ENCODE measurements around the gene ANO2. TPM values are rescaled to one million over a fixed set of nuclear protein-coding genes. Genes with fewer than 3 reads are reported as not detected.

ANO2 gene
- total RNA-seq, 3 donors from 2014 or later (not counting 1 experiment from before 2014, with no cell fraction given), result not detected

DNA sequence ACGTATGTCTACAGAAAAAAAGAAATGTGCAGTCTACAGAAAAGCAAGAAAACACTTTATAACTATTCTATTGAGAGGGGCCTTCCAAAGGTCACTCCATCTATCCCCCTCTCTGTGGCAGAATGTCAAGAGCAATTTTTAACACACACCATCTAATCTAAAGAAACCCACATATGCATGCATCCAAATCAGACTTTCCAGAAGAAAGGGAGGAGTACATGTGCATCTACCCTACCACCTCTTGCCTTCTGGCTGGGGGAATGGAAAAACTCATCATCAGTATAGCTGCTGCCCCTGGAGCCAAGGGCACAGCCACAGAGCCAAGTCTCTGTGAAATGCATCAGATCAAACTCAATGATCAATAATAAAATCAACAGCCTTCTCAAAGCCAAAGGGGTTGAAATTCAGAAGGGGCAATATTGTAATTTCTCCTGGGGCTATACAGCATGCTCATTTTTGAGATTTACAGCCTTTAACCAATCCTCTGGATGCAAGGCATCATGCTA is 63.9 kb downstream of the ANO2 start:
- no CpG with 5 or more reads among the region's 1 CpG for WGBS (ENCODE audit: insufficient coverage)
- Histone ChIP-seq H3K4me3 (ENCODE audit: low read length) (no peak overlapping the region), H3K27me3 (ENCODE audit: control insufficient read depth, insufficient read depth, low read length) (peaks cover 2% of the 10 kb centered on the region), H3K9me3 (ENCODE audit: control insufficient read depth, insufficient read depth, low read length) (no peaks in the 10 kb centered on the region), H3K36me3 (ENCODE audit: control insufficient read depth, insufficient read depth, low read length) (no peaks in the 10 kb centered on the region), H3K27ac (ENCODE audit: low read length) (no peak overlapping the region), H3K4me1 (ENCODE audit: control insufficient read depth, insufficient read depth, low read length) (no peaks in the 10 kb centered on the region)
- H3K4me3 Mint-ChIP-seq, result no peak overlapping the region
- no peaks in the 10 kb centered on the region for H3K36me3 Mint-ChIP-seq
- H3K27me3 Mint-ChIP-seq (ENCODE audit: low read depth in 2 of 2), result peaks cover 19 to 26% of the 10 kb centered on the region in 2 donors
- intact Hi-C loops (cut with micrococcal nuclease), result no loop called here
- ATAC-seq (no peak), DNase-seq (no peak)
- no peaks in the 10 kb centered on the region for H3K9me3 Mint-ChIP-seq
- TF ChIP-seq, protein P1, sequence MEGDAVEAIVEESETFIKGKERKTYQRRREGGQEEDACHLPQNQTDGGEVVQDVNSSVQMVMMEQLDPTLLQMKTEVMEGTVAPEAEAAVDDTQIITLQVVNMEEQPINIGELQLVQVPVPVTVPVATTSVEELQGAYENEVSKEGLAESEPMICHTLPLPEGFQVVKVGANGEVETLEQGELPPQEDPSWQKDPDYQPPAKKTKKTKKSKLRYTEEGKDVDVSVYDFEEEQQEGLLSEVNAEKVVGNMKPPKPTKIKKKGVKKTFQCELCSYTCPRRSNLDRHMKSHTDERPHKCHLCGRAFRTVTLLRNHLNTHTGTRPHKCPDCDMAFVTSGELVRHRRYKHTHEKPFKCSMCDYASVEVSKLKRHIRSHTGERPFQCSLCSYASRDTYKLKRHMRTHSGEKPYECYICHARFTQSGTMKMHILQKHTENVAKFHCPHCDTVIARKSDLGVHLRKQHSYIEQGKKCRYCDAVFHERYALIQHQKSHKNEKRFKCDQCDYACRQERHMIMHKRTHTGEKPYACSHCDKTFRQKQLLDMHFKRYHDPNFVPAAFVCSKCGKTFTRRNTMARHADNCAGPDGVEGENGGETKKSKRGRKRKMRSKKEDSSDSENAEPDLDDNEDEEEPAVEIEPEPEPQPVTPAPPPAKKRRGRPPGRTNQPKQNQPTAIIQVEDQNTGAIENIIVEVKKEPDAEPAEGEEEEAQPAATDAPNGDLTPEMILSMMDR (IDR thresholded peaks at IDR 0.05), result no peak
- H3K4me1 Mint-ChIP-seq, result no peaks in the 10 kb centered on the region
- no peak overlapping the region for H3K27ac Mint-ChIP-seq

DNA sequence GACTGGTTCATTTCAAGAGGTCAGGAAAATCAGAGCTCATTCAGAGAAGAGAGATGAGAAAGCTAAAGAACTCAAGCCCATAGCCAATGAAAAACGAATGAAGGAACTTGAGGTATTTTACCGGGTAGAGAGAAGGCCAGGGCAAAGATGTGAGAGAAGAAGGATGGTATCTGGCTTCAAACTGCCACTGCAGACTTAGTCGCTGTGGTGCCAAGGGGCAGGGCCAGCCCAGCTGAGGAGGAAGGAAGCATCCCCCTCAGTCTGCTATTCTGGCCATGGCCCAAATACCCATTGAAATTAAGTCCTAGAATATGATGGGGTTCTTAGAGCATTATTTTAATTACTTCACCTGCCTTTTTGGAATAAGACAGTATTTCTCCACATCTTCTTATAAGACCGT is 69.2 kb downstream of the ANO2 start:
- H3K4me1 ChIP-seq (ENCODE audit: control insufficient read depth, insufficient read depth, low read length), result no peaks in the 10 kb centered on the region
- intact Hi-C loops (cut with micrococcal nuclease), result no loop called here
- DNase-seq (no peak), ATAC-seq (no peak)
- TF ChIP-seq, protein P1 (IDR thresholded peaks at IDR 0.05), result no peak
- H3K27me3 ChIP-seq (ENCODE audit: control insufficient read depth, insufficient read depth, low read length), result no peaks in the 10 kb centered on the region
- no peak overlapping the region for H3K4me3 ChIP-seq (ENCODE audit: low read length)
- Mint-ChIP-seq H3K27ac (no peak overlapping the region), H3K27me3 (ENCODE audit: low read depth in 2 of 2) (peaks cover 0 to 3% of the 10 kb centered on the region in 2 donors), H3K4me3 (no peak overlapping the region), H3K9me3 (no peaks in the 10 kb centered on the region), H3K36me3 (no peaks in the 10 kb centered on the region), H3K4me1 (no peaks in the 10 kb centered on the region)
- H3K27ac ChIP-seq (ENCODE audit: low read length), result no peak overlapping the region
- H3K9me3 ChIP-seq (ENCODE audit: control insufficient read depth, insufficient read depth, low read length), result no peaks in the 10 kb centered on the region
- 8% methylated on average over 3 of the region's 4 CpGs for WGBS (ENCODE audit: insufficient coverage)
- no peaks in the 10 kb centered on the region for H3K36me3 ChIP-seq (ENCODE audit: control insufficient read depth, insufficient read depth, low read length)

DNA sequence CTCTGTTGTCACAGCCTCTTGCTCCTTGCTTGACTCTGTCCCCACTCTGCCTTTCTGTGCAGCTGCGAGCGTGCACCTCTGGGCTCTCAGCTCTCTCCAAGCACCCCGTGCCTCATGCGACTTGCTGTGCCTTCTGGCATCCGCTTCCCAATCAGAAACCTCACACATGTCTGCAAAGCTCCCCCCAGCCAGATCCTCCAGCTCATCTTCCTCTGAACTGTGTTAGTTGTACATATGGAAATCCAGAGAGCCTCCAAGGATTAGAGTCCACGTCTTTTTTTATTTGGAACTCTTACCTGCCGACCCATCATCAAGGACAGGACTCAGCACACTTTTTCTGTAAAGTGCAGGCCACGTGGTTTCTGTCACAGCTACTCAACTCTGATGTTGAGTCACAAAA is 70.5 kb downstream of the ANO2 start:
- H3K4me1 ChIP-seq (ENCODE audit: control insufficient read depth, insufficient read depth, low read length), result no peaks in the 10 kb centered on the region
- WGBS (ENCODE audit: insufficient coverage), result 84% methylated on average over 7 of the region's 8 CpGs
- H3K36me3 ChIP-seq (ENCODE audit: control insufficient read depth, insufficient read depth, low read length), result no peaks in the 10 kb centered on the region
- TF ChIP-seq, protein P1 (IDR thresholded peaks at IDR 0.05), result no peak
- Mint-ChIP-seq H3K9me3 (no peaks in the 10 kb centered on the region), H3K4me1 (no peaks in the 10 kb centered on the region), H3K4me3 (no peak overlapping the region), H3K36me3 (no peaks in the 10 kb centered on the region), H3K27me3 (ENCODE audit: low read depth in 2 of 2) (peaks cover 0 to 3% of the 10 kb centered on the region in 2 donors), H3K27ac (no peak overlapping the region)
- H3K9me3 ChIP-seq (ENCODE audit: control insufficient read depth, insufficient read depth, low read length), result no peaks in the 10 kb centered on the region
- H3K27me3 ChIP-seq (ENCODE audit: control insufficient read depth, insufficient read depth, low read length), result no peaks in the 10 kb centered on the region
- H3K27ac ChIP-seq (ENCODE audit: low read length), result no peak overlapping the region
- DNase-seq (no peak), ATAC-seq (no peak)
- intact Hi-C loops (cut with micrococcal nuclease), result no loop called here
- H3K4me3 ChIP-seq (ENCODE audit: low read length), result no peak overlapping the region

DNA sequence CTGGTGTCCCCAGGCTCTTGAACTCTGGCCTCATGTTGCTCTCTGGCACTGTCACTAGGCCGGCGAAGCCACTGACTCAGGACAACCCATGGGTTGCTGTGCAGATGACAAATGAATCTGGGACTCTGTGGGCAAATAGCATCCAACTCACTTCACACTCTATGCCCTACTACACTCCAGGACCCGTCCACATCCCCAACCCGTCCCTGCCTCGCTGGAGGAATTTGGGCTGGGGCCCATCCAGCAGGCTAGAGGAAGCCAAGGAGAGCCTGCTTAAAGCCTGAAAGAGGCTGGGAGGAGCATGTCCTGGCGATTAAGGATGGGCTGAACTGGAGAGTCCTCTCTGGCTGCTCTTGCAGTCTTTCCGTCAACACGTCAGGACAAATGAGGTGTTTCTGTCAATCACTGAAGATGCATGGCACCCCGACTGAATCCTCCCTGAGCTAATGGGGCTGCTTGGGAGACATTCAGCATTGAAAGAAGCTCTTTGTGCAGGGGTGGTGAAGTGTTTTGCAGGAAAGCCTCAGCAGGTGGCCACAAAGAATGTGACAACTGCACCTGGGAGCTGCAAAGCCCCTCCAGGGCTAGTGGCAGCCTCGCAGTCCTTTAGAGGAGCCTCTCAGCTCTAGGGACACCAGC is 71.7 kb downstream of the ANO2 start:
- ATAC-seq (no peak), DNase-seq (no peak)
- TF ChIP-seq, protein P1 (IDR thresholded peaks at IDR 0.05), result no peak
- 82% methylated on average over 10 of the region's 10 CpGs for WGBS (ENCODE audit: insufficient coverage)
- H3K4me1 ChIP-seq (ENCODE audit: control insufficient read depth, insufficient read depth, low read length), result no peaks in the 10 kb centered on the region
- H3K27me3 Mint-ChIP-seq (ENCODE audit: low read depth in 2 of 2), result peaks cover 0 to 3% of the 10 kb centered on the region in 2 donors
- H3K36me3 Mint-ChIP-seq, result no peaks in the 10 kb centered on the region
- no peak overlapping the region for H3K4me3 ChIP-seq (ENCODE audit: low read length)
- no peak overlapping the region for H3K27ac ChIP-seq (ENCODE audit: low read length)
- H3K27ac Mint-ChIP-seq, result no peak overlapping the region
- no peaks in the 10 kb centered on the region for H3K36me3 ChIP-seq (ENCODE audit: control insufficient read depth, insufficient read depth, low read length)
- H3K4me3 Mint-ChIP-seq, result no peak overlapping the region
- H3K27me3 ChIP-seq (ENCODE audit: control insufficient read depth, insufficient read depth, low read length), result no peaks in the 10 kb centered on the region
- intact Hi-C loops (cut with micrococcal nuclease), result no loop called here
- H3K9me3 Mint-ChIP-seq, result no peaks in the 10 kb centered on the region
- no peaks in the 10 kb centered on the region for H3K4me1 Mint-ChIP-seq
- H3K9me3 ChIP-seq (ENCODE audit: control insufficient read depth, insufficient read depth, low read length), result no peaks in the 10 kb centered on the region
